Stimulated activated CD4-positive, alpha-beta T cell treated with anti-CD3 and anti-CD28 coated beads, TNF-alpha, amount 100 ng/mL, for 48 hours (primary cell): Measurements from ENCODE around the gene RAC3.
A peak's percentile ranks its signal among the peaks of the same experiment; 100 is the strongest.

Experiments used
- DNase-seq, 3 donors: peaks; one replicate each; pipeline ENCODE4 v3.0.0-alpha.2; 2020; ENCODE audit warnings: low read depth in 3 of 3

Gene RAC3

DNA sequence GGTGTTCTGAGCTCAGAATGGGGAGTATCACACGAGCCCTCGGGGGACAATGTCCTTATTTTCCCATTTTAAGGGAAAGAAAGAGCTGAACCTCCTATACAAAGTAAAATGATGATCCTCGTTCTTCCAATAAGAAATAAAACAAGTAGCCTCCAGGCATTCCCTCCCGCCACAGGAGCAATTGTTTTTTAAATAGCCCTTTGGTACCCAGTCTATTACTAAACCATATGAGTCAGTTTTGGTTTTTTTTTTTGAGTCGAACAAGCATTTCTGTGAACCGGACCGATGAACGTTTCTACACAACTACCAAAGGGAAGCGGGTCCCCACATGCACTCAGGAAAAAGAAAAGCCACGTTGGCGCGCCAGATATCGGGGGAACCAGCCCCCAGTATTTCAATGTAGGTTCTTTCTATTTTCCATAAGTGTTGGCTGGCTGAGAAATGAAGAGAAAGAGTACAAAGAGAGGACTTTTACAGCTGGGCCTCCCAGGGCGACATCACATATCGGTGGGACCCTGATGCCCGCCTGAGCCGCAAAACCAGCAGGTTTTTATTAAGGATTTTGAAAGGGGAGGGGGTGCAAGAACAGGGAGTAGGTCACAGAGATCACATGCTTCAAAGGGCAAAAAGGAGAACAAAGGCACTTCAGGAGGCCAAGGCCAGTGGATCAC lies 9.8 kb downstream of the RAC3 start:
- no peak for DNase-seq

DNA sequence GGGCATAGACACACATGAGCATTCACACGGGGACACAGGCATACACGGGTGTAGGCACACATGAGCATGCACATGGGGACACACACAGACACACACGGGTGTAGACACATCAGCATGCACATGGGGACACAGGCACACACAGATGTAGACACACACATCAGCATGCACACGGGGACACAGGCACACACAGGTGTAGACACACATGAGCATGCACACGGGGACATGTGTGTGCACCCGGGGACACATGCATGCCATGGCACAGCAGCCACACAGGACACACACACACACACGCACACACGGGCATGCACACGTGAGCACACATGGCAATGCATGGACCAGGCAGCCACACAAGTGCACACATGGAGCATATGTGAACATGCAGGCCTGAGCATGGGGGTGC lies 11.2 kb downstream of the RAC3 start:
- DNase-seq = no peak

DNA sequence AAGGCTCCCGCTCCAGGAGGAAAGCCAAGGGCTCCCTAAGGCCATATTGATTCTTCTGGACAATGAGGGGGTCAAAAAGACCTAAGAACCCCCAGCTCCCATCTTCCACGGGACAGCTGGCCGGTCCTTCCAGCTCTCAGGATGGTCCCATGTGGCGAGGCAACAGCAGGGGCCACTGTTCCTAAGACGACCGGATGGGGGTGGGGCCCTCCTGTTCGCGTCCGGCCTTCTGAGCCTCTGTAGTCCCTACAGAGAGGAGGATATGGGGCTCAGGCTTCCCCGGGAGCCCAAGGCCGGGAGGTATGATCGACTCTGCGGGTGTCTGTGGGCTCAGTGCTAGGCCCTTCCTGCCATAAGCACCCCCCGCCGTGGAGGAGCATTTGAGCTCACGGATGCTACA lies 12.0 kb downstream of the RAC3 start:
- no peak for DNase-seq

DNA sequence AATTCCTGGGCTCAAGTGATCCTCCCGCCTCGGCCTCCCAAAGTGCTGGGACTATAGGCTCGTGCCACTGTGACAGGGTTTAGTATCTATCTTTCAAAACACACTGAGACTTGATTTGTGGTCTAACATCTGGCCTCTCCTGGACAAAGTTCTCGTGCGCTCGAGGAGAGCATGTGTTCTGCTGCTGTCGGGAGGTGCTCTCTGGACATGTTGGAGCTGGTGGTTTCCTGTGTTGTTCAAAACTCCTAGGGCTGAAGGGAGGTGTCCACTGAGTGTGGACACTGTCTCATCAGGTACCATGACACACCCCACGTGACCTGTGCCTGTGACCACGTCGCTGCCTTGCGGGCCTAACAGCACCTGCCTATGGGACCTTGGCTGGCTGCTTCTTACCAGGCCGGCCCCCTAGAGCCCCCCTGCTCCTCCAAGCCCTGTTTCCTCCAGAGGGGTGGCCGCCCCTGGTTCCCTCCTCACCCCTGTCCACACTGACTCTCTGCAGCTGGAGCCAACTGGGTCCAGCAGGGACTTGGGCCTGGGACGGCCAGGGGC lies 14.5 kb downstream of the RAC3 start:
- no peak for DNase-seq

DNA sequence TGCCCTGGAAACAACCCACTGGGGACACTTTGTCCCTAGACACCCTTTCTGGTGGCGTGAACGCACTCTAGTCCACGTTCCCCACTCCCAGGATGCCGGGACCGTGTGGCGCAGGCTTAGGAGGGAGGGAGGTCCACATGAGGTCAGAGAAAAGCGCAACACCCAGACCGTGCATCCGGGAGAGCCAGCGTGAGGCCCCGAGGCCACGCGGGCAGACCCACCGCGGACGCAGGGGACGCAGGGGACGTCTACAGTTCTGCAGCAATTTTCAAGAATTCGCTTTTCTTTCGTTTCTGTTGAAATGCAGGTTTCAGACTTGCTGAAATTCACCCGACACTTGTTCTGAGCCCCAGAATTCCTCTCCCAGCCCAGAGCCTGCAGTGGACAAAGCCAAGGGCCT lies 15.4 kb downstream of the RAC3 start:
- DNase-seq = no peak

DNA sequence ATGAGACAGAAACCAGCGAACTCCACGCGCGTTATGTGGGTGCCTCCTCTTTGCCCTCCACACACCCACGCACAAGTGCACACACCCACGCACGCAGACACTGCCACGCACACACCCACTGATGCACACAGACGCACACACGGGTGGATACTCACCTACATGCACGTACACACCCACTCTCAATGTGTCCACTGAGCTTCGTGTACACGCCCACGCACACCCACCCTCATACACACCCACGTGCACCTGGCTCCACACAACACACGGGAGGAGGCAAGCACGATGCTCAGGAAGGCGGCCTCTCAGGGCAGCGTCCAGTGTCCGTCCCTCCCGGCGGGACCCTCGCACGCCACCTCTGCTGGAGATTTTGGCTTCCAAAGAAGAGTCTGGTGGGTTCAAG lies 15.9 kb downstream of the RAC3 start:
- DNase-seq = no peak

DNA sequence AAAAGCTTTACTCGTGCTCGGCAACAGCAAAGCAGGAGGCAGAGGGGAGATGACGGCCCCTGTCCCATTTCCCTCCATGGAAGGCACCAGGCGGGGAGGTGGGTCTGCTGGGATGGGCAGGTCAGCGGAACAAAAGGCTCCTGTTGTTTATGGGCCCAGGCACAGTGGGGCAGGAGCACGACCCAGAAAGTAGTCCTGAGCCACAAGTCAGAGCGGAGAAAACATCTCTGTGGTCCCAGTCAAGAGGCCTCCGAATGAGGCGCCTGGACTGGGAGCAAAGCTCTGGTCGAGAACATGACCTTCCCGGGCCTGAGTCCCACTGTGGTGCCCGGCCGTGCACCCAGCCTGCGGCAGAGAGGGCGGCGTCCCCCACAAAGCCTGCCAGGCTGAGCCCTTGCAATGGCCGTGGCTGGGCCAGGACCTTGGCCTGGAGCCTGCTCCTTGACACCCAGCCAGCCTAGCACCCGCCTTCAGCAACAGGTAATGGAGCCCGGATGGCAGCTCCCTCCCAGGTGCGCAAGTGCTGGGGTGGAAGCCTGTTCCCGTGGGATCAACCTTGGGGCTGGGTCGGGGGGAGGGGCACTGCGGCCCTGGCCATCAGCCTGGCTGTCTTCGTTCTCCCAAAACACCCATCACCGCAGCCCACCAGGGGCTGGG lies 16.6 kb downstream of the RAC3 start:
- DNase-seq = no peak

DNA sequence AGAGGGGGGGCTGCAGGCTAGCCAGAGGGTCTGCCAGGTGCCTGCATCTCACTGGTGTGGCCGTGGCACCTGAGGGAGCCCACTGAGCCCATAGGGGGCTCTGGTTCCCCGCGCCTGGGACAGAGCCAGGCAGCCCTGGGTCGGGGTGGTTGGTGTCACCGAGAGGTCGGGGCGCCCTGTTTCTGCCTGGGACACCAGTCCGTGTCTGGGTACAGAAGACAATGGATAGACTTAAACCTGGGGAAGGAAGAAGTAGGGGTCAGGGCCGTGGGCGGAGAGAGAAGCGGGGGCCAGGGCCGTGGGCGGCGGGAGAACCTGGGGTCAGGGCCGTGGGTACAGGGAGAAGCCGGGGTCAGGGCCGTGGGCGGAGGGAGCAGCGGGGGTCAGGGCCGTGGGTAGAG lies 17.1 kb downstream of the RAC3 start:
- no peak for DNase-seq

DNA sequence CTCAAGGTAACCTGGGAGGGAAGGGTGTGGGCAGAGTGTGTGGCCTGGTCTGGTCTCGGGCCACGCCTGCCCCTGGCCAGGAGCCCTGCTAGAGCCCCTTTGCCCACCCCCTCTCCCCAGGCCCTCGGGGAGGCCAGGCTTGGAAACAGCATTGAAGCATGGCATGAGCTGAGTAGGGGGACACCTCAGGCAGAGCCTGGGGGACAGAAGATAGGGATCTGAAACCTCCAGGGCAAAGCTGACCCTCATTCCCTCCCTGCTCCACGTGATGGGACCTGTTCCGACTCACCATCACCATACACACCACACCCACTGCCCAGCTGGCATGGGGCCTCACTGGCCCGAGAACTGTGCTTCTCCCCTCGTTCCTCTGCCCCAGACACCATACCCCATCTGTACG lies 17.6 kb downstream of the RAC3 start:
- DNase-seq = no peak

DNA sequence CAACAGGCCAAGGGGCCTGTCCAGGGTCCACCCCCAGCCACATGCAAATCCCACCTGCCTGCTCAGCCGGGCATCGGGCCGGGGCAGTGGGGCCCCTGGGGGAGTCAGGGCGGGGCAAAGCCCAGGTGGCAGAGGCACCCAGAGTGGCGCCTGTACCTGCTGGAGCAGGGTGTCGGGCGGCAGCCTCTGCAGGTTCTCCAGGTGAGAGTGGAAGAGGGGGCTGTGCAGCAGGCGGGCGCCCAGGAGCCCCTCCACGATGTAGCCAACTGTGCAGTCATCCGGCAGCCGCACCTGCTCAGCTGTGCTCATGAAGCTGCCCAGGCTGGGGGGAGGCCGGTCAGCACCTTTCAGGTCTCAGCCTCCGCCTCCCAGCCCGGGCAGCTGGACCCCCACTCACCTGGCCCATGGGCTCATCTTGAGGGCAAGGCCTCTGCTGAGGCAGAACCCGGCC lies 18.1 kb downstream of the RAC3 start:
- no peak for DNase-seq

DNA sequence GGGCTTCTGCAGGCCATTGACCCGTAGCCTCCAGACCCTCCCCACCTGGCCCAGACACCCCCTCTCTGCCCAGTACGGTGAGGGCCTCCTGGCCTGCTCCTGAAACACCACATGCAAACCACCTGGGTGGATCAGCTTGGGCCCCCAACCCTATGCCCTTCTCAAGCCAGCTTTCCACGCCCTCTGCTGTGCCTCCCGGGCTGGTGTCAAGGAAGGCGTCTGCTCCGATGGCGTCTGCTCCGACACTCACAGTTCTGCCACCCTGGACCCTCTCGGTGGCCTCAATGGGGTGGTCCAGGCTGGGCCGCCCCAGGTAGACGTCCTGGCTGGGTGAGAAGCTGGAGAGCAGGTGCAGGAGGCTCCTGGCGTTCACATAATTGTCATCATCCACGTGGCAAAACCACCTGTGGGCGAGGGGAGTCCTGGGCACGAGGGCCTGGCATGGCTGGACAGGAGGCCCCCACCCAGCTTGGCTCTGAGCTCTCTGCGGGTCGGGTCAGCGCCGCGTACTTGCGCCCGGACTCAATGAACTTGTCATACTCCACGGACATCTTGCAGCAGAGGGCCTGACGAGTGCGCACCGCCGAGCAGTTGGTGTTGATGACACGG lies 18.8 kb downstream of the RAC3 start:
- no peak for DNase-seq

DNA sequence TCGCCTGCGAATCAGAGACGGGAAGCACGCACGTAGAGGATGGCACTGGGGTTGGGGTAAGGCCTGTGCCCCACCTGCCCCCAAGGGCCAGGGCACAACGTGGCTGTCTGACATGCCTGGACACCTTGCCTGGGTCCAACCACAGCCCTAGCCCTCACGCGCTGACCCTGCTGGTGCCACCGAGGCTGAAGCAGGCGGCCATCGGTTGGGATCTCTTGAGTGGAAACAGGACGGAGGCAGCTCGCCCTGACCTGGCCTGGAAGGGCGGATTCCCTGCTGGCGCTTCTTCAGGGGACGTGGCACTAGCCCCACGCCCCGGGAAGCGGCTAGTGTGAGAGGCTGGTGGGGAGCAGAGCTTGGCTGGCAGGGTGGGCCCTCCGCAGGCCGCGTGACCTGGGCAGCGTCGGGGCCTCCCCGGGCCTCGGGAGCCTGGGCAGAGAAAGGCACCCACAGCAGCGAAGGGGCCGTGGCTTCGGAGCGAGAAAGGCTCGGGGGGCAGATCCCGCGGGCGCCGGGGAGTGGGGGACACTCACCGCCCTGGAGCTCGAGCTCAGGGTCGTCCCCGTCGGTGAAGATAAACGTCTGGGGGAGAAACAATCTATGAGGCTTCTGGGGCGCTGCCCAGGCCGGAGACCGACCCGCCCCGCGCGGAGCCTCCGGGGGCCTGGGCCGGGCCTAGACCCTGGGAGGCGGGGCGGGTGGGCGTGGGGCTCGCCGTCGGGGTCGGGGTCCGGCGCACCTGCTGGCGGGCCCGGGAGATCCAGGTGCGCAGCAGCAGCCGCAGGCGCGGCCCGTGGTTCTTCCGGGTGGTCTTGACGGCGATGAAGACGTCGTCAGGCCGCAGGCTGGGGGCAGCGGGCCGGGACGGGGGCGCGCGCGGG lies 19.5 kb downstream of the RAC3 start:
- no peak for DNase-seq

DNA sequence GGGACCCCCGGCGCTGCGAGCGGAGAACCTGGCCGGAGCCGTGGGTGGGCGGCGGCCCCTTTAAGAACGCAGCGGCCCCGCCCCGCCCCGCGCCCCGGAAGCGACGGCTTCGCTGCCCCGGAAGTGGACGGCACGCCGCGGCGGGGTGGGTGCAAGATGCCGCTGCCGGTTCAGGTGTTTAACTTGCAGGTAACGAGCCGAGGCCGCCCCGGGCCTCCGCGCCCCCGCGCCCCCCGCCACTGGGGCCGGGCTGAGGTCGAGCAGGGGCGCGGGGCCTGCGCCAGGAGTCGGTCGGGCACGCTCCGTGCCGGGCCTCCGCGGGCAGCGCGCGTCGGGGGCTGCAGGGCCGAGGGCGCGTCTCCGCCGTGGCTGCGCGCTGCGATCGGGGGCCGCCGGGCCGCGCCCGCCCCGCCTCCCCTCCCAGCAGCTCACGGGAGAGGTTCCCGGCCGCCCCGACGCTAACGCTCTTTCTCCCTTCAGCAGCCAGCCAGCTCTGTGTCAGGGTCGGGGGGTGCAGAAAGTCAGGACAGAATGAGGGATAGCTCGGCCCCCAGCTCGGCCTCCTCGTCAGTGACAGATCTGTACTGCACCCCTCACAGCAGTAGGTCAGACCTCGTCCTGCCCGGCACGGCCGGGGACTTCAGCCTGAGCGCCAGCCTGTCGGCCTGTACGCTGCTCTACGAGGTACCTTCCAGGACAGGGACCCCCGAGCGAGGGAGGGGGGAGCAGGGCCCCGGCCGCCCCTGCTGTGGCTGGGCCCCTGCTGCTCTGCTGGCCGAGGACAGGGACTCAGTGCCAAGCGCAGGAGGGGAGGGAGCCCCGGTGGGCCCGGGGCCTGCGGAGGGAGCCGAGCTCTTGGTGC lies 20.5 kb downstream of the RAC3 start, which contains the start of the genes GPS1 and RFNG:
Gene GPS1, plus strand, starts transcription at position 123 of the 862 bp plus-strand sequence. Its CDS starts 34 bp downstream, at position 157.
Gene RFNG, minus strand, starts transcription at position 36 of the 862 bp plus-strand sequence. CDS start 45 bp downstream, outside the sequence.
- peak; percentile 58 to 82 (median 66) for DNase-seq

DNA sequence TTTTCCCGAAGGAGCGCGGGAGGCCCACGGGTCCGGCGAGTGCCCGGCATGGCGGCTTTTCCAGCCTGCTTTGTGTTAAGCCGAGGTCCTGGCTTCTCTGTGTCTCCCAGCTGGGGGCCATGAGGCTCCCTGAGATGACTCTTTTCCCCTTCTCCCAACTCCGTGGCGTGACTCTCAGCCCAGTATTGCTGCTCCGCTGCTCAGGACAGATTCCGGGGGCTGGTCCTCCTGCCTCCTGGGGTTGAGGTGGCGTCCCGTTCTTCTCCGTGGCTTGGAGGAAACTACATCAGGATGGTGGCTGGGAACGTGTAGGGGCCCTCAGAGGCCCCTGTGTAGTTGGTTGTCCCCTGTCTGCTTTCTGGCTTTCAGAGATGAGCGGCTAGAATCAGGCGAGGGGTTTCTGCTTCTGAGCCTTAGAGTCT lies 21.2 kb downstream of the RAC3 start:
- no peak for DNase-seq

DNA sequence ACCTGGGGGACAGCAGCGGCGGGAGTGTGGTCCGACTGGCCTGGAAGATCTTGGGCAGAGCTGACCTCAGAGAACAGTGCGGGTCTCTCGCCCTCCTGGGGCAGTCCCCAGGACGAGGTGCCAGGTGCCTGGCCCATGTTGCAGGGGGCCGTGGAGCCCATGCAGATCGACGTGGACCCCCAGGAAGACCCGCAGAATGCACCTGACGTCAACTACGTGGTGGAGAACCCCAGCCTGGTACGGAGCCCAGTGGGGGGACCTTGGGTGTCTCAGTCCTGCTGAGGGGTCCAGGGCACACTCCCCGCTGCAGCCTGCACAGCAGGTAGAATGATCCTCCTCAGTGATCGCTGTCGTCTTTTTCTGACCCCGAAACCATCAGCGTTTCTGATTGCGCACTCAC lies 21.7 kb downstream of the RAC3 start:
- no peak for DNase-seq

DNA sequence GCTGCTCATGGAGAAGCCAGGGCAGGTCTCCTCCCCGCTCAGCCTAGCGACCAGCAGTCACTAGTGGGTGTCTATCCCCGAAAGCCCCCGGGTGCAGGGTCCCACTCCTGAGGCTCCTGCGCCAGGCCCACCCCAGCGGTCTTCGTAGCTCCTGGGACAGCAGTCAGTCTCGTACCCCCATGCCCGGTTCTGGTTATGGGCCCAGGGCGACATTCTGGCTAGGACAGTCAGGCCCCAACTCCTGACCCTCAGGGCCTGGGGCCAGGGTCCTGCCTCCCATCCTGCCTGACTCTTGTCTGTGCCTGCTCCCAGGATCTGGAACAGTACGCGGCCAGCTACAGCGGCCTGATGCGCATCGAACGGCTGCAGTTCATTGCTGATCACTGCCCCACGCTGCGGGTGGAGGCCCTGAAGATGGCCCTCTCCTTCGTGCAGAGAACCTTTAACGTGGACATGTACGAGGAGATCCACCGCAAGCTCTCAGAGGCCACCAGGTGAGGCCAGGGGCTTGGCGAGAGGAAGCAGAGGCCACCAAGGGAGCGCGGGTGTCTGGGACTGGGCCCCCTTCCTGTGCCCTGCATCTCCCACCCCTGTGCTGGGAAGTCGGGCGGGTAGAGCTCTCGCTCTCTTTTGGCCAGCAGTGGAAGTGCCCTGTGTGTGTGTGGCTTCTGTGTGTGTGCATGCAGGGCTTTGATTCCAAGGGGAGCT lies 22.2 kb downstream of the RAC3 start:
- no peak for DNase-seq

DNA sequence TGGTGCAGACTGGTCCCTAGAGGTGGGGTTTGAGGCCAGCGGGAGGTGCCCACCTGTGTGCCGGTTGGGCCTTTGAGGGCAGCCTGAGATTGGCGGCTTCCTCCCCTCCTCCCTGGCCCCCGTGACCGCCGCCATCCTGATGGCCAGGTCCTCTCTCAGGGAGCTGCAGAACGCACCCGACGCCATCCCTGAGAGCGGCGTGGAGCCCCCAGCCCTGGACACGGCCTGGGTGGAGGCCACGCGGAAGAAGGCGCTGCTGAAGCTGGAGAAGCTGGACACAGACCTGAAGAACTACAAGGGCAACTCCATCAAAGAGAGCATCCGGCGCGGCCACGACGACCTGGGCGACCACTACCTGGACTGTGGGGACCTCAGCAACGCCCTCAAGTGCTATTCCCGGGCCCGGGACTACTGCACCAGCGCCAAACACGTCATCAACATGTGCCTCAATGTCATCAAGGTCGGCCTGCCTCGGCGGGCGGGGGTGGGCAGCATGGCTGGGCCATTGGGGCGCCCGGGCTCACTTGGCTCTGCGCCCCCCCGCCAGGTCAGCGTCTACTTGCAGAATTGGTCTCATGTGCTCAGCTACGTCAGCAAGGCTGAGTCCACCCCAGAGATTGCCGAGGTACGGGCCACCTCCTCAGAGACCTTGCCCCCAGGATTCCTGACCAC lies 23.0 kb downstream of the RAC3 start:
- DNase-seq = no peak

DNA sequence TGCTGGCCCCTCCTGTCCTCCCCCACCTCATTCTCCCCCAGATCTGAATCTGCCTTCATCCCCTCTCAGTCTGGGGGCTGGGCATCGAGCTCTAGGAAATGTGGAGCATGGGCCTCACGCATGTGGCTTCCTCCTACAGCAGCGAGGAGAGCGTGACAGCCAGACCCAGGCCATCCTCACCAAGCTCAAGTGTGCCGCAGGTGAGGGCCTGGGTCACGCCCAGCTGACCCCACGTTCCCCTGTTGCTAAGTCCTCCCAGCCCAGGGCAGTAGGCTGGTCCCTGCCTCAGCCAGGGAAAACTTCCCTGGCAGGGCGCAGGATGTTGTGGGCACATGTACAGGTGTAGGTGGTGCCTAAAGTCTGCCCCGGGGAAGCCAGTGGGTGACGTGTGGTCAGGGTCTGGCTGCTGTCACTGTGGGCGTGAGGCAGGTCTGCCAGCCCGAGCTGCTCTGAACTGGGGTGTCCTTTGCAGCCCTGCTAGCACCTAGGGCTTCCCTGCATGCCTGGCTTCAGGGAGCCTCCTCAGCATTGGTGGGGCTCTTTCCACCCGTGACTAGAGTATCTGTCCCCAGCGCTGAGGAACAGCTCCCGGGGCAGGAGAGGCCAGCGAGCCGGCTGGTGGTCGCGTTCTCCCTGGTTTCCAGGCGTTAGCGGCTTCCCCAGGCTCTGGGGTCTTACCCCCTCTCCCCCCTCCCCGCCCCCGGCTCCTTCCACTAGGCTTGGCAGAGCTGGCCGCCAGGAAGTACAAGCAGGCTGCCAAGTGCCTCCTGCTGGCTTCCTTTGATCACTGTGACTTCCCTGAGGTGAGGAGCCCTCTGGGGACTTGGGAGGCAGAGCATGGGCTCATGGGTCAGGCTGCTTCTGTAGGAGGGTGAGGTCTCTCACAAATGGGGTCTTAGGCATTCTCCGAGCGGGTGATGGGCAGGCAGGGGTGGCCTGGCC lies 23.8 kb downstream of the RAC3 start:
- no peak for DNase-seq
